DND-41 (cell line): ENCODE results near the gene ZMIZ1.

Experiments
- CTCF ChIP-seq: IDR thresholded peaks from 2 replicates; pipeline ENCODE4 v1.5.1; 2012; ENCODE audit warnings: borderline replicate concordance, low read length, moderate library complexity, mild to moderate bottlenecking; ENCODE audit not compliant: poor library complexity, severe bottlenecking; ENCODE audit errors: extremely low read depth
- EZH2 ChIP-seq: IDR thresholded peaks from 3 replicates; pipeline ENCODE4 v1.6.1; 2012; ENCODE audit warnings: borderline replicate concordance, low read depth, mild to moderate bottlenecking, moderate library complexity, low read length, inconsistent platforms; ENCODE audit not compliant: severe bottlenecking

GRCh38 chr10:79063071-79063491, 5.7 kb upstream of the ZMIZ1 start:
- TF ChIP-seq CTCF (no peak), EZH2 (no peak)
